ENCODE data around the gene EEF2K.
"Not testable (repeated sequence)": the region's sequence is repeated elsewhere in the genome, so short reads cannot be mapped to it uniquely, and the experiment has no call there.

EEF2K gene

DNA sequence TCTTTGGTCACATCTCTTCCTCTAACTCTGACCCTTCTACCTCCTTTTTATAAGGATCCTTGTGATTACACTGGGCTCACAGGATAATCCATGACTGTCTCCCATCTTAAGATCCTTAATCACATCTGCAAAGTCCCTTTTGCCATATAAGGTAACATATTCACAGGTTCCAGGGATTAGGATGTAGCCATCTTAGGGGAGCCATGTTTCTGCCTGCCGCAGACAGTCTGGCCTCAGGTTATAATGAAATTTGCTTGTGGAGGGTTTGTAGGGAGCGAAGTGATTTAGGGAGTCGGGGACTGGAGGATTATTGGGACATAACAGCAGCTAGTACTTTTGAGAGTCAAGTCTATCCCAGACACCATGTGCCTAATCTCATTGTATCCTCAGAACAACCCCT lies 7.7 kb downstream of the EEF2K start:
- DNase-seq: no peak

DNA sequence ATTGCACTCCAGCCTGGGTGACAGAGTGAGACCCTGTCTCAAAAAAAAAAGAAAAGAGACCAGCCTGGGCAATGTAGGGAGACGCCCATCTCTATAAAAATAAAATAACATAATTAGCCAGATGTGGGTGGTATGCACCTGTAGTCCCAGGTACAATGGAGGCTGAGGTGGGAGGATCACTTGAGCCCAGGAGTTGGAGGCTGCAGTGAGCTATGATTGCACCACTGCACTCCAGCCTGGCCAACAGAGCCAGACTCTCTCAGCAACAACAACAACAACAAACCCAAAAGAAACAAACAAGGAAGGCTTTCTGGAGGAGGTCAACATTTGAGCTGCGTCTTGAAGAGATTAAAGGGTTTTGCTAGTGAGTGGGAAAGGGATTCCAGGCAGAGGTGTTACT lies 8.3 kb downstream of the EEF2K start:
- no peak for DNase-seq

DNA sequence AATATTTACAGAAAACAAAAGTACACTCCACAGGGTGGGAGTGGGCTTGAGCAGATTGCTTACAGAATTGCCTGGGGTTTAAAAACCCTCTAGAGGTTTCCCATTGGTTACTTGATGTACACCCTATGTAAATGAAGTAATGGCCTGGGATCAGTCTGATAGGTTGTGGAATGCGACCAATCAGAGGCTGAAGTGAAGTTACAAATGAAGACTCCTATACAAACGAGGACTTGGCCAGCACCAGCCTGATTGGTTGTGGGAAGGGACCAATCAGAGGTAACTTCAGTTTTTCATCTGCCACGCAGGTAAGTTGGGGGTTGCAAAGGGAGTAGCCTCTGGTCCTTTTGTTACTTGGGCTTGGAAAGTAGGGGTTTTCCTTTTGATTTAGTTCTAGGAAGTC lies 8.8 kb downstream of the EEF2K start:
- DNase-seq: no peak

DNA sequence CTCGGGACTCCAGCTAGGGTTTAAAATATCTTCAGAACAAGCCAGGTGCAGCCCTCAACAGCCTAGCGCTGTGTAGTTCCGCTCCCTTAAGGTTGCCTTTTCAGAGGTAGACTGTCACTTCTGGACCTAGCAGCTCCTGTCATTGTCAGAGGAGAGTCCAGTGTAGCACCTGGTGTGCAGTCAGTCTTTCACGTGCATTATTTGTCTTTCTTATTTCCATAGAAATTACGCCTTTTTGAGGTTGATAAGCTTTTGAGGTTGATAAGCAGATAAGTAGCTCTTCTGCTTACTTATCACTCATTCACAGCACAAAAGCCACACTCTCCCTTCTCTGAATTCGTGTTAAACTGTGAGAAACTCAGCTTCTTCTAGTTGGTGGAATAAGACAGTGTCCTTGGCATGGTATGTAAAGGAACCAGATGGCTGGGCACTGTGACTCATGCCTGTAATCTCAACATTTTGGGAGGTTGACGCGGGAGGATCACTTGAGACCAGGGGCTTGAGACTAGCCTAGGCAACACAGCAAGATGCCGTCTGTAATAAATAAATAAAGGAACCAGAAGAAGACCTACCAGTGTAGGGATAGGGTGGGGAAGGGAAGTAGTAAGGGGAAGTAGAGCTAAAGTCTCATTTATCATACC lies 10.2 kb downstream of the EEF2K start:
- no peak for DNase-seq

DNA sequence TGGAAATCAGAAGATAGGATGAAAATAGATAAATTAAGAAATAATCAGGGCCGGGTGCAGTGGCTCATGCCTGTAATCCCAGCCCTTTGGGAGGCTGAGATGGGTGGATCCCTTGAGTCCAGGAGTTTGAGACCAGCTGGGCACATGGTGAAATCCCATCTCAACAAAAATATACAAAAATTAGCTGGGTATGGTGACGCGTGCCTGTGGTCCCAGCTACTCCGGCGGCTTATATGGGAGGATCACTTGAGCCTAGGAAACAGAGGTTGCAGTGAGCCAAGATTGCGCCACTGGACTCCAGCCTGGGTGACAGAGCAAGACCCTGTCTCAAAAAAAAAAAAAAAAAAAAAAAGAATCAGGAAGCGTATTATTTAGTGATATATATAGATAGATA lies 10.8 kb downstream of the EEF2K start:
- DNase-seq: not testable (repeated sequence)

DNA sequence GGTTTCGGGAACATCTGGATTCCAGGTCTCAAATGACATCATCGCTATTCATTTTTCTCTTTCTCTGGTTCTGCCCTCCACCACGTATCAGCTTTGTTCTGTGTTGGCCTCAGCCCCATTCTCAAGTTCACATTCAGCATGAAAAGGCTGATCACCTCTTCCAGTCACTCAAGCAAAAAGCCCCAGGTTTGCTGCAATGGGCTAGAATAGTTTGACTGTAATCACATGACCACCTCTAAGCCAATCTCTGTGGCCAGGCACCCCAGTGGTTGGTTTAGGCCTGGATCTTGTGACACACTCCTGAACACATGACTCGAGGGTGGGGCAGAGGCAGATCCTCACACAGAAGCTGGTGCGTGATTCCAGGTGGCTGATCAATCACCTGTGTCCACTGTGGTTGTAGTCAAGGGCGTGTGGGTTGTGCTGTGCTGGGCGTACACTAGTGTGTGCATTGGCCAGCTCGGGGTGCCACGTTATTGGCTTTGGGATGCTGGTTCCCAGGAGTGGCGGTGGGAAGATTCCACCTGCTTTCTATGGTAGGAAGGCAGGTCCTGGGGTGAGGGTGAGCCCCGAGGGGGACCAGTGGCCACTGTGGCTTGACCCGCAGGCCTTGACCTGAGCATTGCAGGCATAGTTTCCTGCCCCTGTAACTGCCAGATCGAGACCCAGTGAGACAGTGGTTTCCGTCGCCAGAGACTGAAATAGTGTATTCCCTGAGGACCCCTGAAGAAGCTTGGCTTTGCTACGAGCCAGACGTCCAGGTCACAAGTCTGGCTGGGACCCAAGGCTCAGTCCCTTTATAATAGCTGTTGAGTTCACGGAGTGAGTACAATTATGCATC lies 12.0 kb downstream of the EEF2K start:
- no peak for DNase-seq

- DNase-seq: no peak
Measured at GRCh38 chr16:22219389-22220068, 13.5 kb downstream of the EEF2K start.

DNA sequence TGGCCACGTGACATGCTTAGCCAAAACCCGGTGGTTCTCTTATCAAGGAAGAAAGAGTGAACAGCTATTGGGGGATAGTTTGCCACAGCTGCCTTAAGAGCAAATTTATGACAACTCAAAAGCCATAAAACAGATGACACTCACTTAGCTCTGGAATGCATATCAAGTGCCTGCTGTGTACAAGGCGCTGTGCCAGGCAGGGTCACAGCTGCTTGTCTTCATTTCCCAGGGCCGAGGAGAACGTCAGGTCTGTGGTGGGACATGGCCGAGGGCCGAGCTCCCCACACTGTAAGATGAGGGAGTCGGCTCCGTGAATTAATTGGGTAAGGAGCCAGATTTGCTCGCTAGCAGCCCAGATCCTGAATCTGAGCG lies 14.0 kb downstream of the EEF2K start:
- no peak for DNase-seq

- DNase-seq: no peak
Measured at GRCh38 chr16:22220714-22221113, 14.6 kb downstream of the EEF2K start.

GRCh38 chr16:22222006-22222405 lies 15.9 kb downstream of the EEF2K start:
- DNase-seq: no peak

GRCh38 chr16:22222998-22223397 lies 16.9 kb downstream of the EEF2K start:
- DNase-seq: no peak

DNA sequence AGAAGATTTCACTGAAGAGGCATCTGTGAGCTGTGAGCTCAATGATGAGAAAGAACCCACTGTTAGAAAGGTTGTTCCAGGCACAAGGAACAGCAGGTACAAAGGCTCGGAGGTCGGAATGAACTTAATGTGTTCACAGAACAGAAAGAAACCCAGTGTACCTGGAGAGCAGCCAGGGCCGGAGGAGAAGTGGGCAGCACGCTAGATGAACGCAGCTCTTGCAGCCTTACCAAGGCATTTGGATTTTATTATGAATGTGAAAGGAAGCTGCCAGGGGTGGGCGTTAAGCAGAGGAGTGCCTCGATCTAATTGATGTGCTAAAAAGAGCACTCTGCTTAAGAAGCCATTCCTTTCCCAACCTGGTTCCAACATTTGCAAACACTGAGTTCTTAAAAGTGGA lies 19.0 kb downstream of the EEF2K start:
- DNase-seq: no peak

GRCh38 chr16:22229889-22230288 lies 23.8 kb downstream of the EEF2K start:
- DNase-seq: no peak

- DNase-seq: no peak
Measured at GRCh38 chr16:22232277-22233036, 26.4 kb downstream of the EEF2K start.

DNA sequence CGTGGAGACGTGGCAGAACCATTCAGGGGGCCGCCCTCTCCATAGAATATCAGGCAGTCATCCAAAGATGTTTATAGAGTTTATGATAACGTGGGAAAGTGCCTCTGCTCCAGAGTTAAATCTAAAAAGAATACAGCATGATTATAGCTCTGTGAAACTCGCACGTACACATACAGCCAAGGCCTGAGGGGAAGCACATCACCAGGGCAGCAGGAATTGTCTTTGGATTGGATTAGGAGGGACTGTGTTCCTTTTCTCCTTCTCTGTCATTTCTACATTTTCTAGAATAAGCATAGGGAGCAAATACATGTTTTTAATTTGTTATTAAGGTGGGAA lies 26.9 kb downstream of the EEF2K start:
- DNase-seq: no peak

DNA sequence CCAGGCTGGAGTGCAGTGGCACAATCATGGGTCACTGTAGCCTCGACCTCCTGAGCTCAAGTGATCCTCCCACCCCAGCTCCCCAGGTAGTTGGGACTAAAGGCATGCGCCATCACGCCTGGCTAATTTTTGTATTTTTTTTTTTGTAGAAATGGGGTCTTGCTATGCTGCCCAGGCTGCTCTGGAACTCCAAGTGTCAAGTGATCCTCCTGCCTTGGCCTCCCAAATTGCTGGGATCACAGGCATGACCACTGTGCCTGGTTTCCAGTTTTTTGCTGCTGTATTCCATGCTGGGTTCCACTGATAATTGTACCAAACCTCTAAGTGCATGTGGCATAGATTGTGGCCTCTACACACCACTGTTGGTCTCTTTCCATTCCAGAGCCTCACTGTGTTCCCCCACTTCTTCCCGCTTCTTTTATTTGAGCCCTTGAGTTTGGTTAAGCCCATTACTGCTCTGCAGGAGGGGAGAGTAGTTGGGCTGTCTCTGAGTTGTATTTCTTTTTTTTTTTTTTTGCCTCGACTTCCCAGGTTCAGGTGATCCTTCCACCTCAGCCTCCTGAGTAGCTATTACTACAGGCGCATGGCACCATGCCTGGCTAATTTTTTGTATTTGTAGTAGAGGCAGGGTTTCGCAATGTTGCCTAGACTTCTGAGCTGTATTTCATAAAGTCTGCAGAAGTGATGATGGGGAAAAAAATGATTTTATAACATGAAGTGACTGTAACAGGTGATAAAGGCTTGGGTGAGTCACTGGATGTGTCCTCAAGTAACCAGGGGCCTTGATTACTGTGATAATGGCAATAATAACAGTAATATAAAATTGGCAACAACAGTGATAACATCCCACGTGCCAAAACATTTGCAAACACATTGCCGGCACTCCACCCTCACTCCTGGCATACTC lies 30.0 kb downstream of the EEF2K start:
- DNase-seq: no peak

- DNase-seq: no peak
Measured at GRCh38 chr16:22239131-22239805, 33.2 kb downstream of the EEF2K start.

- no peak for DNase-seq
Measured at GRCh38 chr16:22240023-22240710, 34.1 kb downstream of the EEF2K start.

DNA sequence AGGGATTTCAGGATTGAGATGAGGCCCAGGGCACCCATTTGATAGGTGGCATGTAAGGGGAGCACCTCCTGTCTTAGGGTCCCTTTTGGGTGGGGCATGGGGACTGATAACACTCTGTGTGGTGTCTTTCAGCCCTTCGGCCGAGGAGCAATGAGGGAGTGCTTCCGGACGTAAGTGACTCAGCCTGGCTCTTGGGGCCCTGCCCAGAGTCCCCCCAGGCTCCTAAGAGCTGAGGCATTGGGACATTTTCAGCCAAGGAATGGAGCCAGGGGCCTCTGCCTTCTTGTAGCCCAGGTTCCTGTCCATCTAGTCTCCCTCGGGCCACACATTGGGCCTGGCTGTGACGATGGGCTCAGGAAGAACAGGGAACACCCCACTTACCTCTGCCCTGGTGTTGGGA lies 44.4 kb downstream of the EEF2K start:
- no peak for DNase-seq

- DNase-seq: no peak
Measured at GRCh38 chr16:22252317-22252716, 46.2 kb downstream of the EEF2K start.

DNA sequence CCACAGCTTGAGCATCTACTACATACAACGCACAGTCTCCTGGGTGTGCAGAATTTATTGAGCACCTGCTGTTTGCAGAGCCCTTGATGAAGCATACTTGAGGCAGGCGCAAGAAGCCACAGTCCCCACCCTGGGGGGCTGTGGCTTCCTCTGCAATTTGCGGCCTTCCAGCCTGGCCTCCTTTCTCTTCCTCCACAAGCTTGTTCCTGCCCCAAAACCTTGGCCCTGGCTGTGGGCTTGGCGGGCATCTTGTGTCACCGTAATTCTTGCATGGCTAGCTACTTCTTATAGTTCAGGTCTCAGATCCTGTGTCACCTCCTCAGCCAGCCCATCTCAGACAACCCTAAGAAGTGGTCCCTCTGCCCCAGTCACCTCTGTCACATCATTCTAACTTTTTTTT lies 47.2 kb downstream of the EEF2K start:
- no peak for DNase-seq

All from CD4-positive, alpha-beta T cell treated with Interleukin-4 for 4 hours (primary cell).